ENCODE results near the gene RBBP9. TPM values are rescaled to one million over a fixed set of nuclear protein-coding genes. Genes with fewer than 3 reads are reported as not detected.

RBBP9 gene
- total and polyA plus RNA-seq, 2 experiments from 2014 or later: 4.8 to 21.1 TPM

DNA sequence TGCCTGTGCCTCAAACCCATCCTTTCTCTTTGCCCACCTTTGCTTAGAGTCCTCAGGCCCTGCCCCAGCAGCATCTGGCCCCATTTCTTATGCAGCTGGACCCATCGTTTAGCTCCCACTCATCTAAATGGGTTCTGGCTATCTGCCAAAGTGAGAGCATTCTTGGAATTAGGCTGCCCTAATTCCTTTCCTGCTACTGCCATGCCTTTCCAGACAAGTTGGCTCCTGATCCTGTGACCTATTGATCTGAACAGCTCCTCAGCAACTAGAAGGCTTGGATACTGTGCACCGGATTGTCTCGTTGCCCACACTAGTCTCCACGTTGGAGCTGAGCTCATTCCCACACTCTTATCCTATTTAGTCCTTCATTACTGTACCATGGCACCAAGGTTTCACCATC, 53.1 kb downstream of the RBBP9 start:
- TF ChIP-seq EZH2 (IDR thresholded peaks at IDR 0.05; ENCODE audit: low read depth, unreplicated experiment) (no peak), STAT1 (IDR thresholded peaks at IDR 0.05; ENCODE audit: unreplicated experiment) (no peak), POLR2AphosphoS5 (IDR thresholded peaks at IDR 0.05; ENCODE audit: low read depth) (no peak), EZH2phosphoT487 (IDR thresholded peaks at IDR 0.05; ENCODE audit: unreplicated experiment) (no peak), NANOG (IDR thresholded peaks at IDR 0.05; ENCODE audit: borderline replicate concordance) (no peak), ZNF114 (CRISPR knock-in tag; IDR thresholded peaks at IDR 0.05) (no peak), ZNF331 (CRISPR knock-in tag; IDR thresholded peaks at IDR 0.05; ENCODE audit: low read depth) (no peak), JUNB (IDR thresholded peaks at IDR 0.05; ENCODE audit: unreplicated experiment) (no peak), CREB1 (CRISPR knock-in tag; IDR thresholded peaks at IDR 0.05; ENCODE audit: low read depth) (no peak)
- TF ChIP-seq, protein P1, sequence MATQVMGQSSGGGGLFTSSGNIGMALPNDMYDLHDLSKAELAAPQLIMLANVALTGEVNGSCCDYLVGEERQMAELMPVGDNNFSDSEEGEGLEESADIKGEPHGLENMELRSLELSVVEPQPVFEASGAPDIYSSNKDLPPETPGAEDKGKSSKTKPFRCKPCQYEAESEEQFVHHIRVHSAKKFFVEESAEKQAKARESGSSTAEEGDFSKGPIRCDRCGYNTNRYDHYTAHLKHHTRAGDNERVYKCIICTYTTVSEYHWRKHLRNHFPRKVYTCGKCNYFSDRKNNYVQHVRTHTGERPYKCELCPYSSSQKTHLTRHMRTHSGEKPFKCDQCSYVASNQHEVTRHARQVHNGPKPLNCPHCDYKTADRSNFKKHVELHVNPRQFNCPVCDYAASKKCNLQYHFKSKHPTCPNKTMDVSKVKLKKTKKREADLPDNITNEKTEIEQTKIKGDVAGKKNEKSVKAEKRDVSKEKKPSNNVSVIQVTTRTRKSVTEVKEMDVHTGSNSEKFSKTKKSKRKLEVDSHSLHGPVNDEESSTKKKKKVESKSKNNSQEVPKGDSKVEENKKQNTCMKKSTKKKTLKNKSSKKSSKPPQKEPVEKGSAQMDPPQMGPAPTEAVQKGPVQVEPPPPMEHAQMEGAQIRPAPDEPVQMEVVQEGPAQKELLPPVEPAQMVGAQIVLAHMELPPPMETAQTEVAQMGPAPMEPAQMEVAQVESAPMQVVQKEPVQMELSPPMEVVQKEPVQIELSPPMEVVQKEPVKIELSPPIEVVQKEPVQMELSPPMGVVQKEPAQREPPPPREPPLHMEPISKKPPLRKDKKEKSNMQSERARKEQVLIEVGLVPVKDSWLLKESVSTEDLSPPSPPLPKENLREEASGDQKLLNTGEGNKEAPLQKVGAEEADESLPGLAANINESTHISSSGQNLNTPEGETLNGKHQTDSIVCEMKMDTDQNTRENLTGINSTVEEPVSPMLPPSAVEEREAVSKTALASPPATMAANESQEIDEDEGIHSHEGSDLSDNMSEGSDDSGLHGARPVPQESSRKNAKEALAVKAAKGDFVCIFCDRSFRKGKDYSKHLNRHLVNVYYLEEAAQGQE (IDR thresholded peaks at IDR 0.05; ENCODE audit: unreplicated experiment): no peak
- TF ChIP-seq, protein P2, sequence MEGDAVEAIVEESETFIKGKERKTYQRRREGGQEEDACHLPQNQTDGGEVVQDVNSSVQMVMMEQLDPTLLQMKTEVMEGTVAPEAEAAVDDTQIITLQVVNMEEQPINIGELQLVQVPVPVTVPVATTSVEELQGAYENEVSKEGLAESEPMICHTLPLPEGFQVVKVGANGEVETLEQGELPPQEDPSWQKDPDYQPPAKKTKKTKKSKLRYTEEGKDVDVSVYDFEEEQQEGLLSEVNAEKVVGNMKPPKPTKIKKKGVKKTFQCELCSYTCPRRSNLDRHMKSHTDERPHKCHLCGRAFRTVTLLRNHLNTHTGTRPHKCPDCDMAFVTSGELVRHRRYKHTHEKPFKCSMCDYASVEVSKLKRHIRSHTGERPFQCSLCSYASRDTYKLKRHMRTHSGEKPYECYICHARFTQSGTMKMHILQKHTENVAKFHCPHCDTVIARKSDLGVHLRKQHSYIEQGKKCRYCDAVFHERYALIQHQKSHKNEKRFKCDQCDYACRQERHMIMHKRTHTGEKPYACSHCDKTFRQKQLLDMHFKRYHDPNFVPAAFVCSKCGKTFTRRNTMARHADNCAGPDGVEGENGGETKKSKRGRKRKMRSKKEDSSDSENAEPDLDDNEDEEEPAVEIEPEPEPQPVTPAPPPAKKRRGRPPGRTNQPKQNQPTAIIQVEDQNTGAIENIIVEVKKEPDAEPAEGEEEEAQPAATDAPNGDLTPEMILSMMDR (conservative IDR thresholded peaks at IDR 0.05; ENCODE audit: low read depth in 2 of 2): no peak
- TF ChIP-seq, protein P3, sequence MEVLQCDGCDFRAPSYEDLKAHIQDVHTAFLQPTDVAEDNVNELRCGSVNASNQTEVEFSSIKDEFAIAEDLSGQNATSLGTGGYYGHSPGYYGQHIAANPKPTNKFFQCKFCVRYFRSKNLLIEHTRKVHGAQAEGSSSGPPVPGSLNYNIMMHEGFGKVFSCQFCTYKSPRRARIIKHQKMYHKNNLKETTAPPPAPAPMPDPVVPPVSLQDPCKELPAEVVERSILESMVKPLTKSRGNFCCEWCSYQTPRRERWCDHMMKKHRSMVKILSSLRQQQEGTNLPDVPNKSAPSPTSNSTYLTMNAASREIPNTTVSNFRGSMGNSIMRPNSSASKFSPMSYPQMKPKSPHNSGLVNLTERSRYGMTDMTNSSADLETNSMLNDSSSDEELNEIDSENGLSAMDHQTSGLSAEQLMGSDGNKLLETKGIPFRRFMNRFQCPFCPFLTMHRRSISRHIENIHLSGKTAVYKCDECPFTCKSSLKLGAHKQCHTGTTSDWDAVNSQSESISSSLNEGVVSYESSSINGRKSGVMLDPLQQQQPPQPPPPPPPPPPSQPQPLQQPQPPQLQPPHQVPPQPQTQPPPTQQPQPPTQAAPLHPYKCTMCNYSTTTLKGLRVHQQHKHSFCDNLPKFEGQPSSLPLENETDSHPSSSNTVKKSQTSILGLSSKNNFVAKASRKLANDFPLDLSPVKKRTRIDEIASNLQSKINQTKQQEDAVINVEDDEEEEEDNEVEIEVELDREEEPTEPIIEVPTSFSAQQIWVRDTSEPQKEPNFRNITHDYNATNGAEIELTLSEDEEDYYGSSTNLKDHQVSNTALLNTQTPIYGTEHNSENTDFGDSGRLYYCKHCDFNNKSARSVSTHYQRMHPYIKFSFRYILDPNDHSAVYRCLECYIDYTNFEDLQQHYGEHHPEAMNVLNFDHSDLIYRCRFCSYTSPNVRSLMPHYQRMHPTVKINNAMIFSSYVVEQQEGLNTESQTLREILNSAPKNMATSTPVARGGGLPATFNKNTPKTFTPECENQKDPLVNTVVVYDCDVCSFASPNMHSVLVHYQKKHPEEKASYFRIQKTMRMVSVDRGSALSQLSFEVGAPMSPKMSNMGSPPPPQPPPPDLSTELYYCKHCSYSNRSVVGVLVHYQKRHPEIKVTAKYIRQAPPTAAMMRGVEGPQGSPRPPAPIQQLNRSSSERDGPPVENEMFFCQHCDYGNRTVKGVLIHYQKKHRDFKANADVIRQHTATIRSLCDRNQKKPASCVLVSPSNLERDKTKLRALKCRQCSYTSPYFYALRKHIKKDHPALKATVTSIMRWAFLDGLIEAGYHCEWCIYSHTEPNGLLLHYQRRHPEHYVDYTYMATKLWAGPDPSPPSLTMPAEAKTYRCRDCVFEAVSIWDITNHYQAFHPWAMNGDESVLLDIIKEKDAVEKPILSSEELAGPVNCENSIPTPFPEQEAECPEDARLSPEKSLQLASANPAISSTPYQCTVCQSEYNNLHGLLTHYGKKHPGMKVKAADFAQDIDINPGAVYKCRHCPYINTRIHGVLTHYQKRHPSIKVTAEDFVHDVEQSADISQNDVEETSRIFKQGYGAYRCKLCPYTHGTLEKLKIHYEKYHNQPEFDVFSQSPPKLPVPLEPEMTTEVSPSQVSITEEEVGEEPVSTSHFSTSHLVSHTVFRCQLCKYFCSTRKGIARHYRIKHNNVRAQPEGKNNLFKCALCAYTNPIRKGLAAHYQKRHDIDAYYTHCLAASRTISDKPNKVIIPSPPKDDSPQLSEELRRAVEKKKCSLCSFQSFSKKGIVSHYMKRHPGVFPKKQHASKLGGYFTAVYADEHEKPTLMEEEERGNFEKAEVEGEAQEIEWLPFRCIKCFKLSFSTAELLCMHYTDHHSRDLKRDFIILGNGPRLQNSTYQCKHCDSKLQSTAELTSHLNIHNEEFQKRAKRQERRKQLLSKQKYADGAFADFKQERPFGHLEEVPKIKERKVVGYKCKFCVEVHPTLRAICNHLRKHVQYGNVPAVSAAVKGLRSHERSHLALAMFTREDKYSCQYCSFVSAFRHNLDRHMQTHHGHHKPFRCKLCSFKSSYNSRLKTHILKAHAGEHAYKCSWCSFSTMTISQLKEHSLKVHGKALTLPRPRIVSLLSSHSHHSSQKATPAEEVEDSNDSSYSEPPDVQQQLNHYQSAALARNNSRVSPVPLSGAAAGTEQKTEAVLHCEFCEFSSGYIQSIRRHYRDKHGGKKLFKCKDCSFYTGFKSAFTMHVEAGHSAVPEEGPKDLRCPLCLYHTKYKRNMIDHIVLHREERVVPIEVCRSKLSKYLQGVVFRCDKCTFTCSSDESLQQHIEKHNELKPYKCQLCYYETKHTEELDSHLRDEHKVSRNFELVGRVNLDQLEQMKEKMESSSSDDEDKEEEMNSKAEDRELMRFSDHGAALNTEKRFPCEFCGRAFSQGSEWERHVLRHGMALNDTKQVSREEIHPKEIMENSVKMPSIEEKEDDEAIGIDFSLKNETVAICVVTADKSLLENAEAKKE (CRISPR knock-in tag; IDR thresholded peaks at IDR 0.05): no peak
- TF ChIP-seq, protein P4, sequence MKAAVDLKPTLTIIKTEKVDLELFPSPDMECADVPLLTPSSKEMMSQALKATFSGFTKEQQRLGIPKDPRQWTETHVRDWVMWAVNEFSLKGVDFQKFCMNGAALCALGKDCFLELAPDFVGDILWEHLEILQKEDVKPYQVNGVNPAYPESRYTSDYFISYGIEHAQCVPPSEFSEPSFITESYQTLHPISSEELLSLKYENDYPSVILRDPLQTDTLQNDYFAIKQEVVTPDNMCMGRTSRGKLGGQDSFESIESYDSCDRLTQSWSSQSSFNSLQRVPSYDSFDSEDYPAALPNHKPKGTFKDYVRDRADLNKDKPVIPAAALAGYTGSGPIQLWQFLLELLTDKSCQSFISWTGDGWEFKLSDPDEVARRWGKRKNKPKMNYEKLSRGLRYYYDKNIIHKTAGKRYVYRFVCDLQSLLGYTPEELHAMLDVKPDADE (IDR thresholded peaks at IDR 0.05): no peak
- Mint-ChIP-seq H3K4me1 (no peaks in the 10 kb centered on the region), H3K27me3 (ENCODE audit: insufficient read depth, low read depth, poor library complexity) (peaks cover 2% of the 10 kb centered on the region), H3K27ac (no peak overlapping the region), H3K36me3 (ENCODE audit: low read depth) (peaks cover 2% of the 10 kb centered on the region; the same call in 1 of the 3 replicates), H3K9me3 (no peaks in the 10 kb centered on the region), H3K4me3 (no peak overlapping the region)
- no peak overlapping the region for H3K27ac ChIP-seq (ENCODE audit: low read depth)
- ATAC-seq: no peak
- H4K20me1 ChIP-seq (replicated peaks; ENCODE audit: insufficient read depth): no peaks in the 10 kb centered on the region
- H2AFZ ChIP-seq: no peak overlapping the region
- H3K79me2 ChIP-seq (replicated peaks; ENCODE audit: insufficient read depth): no peaks in the 10 kb centered on the region
- H3K9me2 ChIP-seq (ENCODE audit: insufficient read depth): no peaks in the 10 kb centered on the region
- no peak overlapping the region for H3K4me2 ChIP-seq
- no peaks in the 10 kb centered on the region for H3F3A ChIP-seq (replicated peaks; ENCODE audit: low read depth)
- H3K36me3 ChIP-seq (ENCODE audit: insufficient read depth): no peaks in the 10 kb centered on the region
- no peak for DNase-seq (ENCODE audit: low spot score)
- no peaks in the 10 kb centered on the region for H3K27me3 ChIP-seq (ENCODE audit: insufficient read depth)
- H3K4me3 ChIP-seq: no peak overlapping the region
- H3K4me1 ChIP-seq (ENCODE audit: insufficient read depth): no peaks in the 10 kb centered on the region
